Stimulated activated CD4-positive, alpha-beta T cell treated with anti-CD3 and anti-CD28 coated beads, Interleukin-12 subunit alpha, Interleukin-12 subunit beta, amount 100 ng/mL, for 4 hours (primary cell): ENCODE measurements around the gene PEX14.

Source experiments
- DNase-seq: peaks from one replicate; pipeline ENCODE4 v3.0.0-alpha.2; 2020

Gene PEX14

GRCh38 chr1:10637834-10638558, 163.2 kb downstream of the PEX14 start:
- no peak for DNase-seq

- no peak for DNase-seq
Observed at GRCh38 chr1:10638559-10639005, 163.8 kb downstream of the PEX14 start.

GRCh38 chr1:10639011-10639774, 164.4 kb downstream of the PEX14 start:
- no peak for DNase-seq

- DNase-seq = no peak
Observed at GRCh38 chr1:10639775-10640578, 165.2 kb downstream of the PEX14 start.

GRCh38 chr1:10640843-10641553, 166.2 kb downstream of the PEX14 start:
- no peak for DNase-seq

GRCh38 chr1:10641976-10642375, 167.2 kb downstream of the PEX14 start:
- no peak for DNase-seq

- DNase-seq = no peak
Observed at GRCh38 chr1:10642403-10643080, 167.8 kb downstream of the PEX14 start.

GRCh38 chr1:10643607-10644306, 169.0 kb downstream of the PEX14 start:
- no peak for DNase-seq

- no peak for DNase-seq
Observed at GRCh38 chr1:10644307-10645128, 169.8 kb downstream of the PEX14 start.

- DNase-seq = no peak
Observed at GRCh38 chr1:10646347-10646861, 171.7 kb downstream of the PEX14 start.

GRCh38 chr1:10647414-10648170, 172.8 kb downstream of the PEX14 start:
- no peak for DNase-seq

- no peak for DNase-seq
Observed at GRCh38 chr1:10648689-10649516, 174.2 kb downstream of the PEX14 start.

GRCh38 chr1:10649517-10650201, 174.9 kb downstream of the PEX14 start:
- DNase-seq = no peak

- no peak for DNase-seq
Observed at GRCh38 chr1:10650556-10651388, 176.0 kb downstream of the PEX14 start.

- DNase-seq = no peak
Observed at GRCh38 chr1:10651389-10651766, 176.6 kb downstream of the PEX14 start.

- no peak for DNase-seq
Observed at GRCh38 chr1:10651793-10652192, 177.0 kb downstream of the PEX14 start.

- no peak for DNase-seq
Observed at GRCh38 chr1:10652626-10653025, 177.9 kb downstream of the PEX14 start.
